T-helper 1 cell treated with Interleukin-12 subunit alpha and Interleukin-12 subunit beta and Interleukin-4 antibody, amounts not matched to agents 30 μg/mL and 1 μg/mL, for 36 hours (primary cell): ENCODE results near the gene FYTTD1.
A peak's percentile ranks its signal among the peaks of the same experiment; 100 is the strongest.
"Not testable (repeated sequence)": the region's sequence is repeated elsewhere in the genome, so short reads cannot be mapped to it uniquely, and the experiment has no call there.

ENCODE experiments used
- H3K27ac Mint-ChIP-seq: one replicate; pipeline ENCODE4 v1.8.0; 2021; ENCODE audit warnings: mild to moderate bottlenecking, mixed read lengths
- H3K27me3 Mint-ChIP-seq: one replicate; pipeline ENCODE4 v1.8.0; 2021; ENCODE audit warnings: low read depth, mixed read lengths
- H3K36me3 Mint-ChIP-seq: one replicate; pipeline ENCODE4 v1.8.0; 2021; ENCODE audit warnings: low read depth, mixed read lengths
- H3K4me1 Mint-ChIP-seq: one replicate; pipeline ENCODE4 v1.8.0; 2021; ENCODE audit warnings: low read depth, mixed read lengths
- H3K4me3 Mint-ChIP-seq: one replicate; pipeline ENCODE4 v1.8.0; 2021; ENCODE audit warnings: mild to moderate bottlenecking, moderate library complexity, mixed read lengths
- H3K9me3 Mint-ChIP-seq: one replicate; pipeline ENCODE4 v1.8.0; 2021; ENCODE audit warnings: mixed read lengths

FYTTD1 gene, protein sequence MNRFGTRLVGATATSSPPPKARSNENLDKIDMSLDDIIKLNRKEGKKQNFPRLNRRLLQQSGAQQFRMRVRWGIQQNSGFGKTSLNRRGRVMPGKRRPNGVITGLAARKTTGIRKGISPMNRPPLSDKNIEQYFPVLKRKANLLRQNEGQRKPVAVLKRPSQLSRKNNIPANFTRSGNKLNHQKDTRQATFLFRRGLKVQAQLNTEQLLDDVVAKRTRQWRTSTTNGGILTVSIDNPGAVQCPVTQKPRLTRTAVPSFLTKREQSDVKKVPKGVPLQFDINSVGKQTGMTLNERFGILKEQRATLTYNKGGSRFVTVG

DNA sequence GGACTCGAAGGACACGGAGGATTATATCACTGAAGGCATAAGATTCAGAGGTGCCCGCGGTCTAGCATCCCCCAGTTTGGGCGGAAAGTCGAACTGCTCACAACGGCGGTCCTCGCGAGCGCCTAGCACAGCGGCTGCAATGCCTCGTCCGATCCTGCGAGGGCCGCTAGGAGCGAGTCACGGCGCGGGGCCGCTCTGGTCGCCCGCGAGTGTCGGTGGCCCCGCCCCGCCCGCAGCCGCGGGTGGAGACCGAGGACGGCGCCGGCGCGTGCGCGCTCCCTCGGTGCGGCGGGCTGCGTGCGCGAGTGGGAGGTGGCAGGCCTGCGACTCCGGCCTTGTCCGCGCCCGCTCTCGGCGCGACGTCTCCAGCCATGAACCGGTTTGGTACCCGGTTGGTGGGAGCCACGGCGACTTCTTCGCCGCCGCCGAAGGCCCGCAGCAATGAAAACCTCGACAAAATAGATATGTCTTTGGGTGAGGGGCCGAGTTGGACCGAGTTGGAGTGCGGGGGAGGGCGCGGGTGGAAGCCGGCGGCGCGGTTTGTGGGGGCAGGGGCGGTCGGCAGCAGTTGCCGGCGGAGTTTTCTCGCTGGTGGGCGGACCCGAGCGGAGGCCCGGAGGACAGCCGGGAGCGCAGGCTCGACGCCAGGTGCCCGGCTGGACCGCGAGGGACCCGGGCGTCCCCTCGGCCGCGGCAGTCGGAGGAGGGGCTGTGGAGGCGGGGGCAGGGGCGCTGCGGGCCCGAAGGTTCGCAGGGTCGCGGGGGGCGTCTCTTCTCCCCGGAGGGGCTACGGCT lies at the start of gene FYTTD1:
Gene FYTTD1 (plus strand): TSS at position 283 of the 795 bp plus-strand sequence. CDS start 89 bp downstream, at position 372.
- Mint-ChIP-seq H3K9me3 (no peaks in the 10 kb centered on the region), H3K27me3 (peaks cover 7% of the 10 kb centered on the region), H3K36me3 (no peaks in the 10 kb centered on the region), H3K27ac (peak within 1 kb of the TSS; percentile 93), H3K4me1 (peaks cover 33% of the 10 kb centered on the region), H3K4me3 (peak within 1 kb of the TSS; percentile 97)

DNA sequence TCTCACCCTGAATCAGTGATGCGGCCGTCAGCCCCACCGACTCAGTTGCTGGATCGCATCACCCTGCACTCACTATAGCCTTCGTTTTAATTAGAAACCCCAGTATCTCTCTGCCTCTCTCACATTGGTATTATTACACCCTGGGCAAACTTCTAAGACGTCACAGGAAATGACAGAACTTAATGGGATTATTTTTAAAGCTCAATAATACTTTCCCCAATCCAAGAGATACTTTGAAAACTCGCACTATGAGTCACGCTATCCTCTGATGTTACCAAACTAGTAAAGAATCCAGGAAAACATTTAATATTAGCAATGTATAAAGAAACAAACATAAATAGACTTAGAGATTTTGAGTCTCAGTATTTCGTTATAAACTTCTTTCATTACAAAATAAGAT lies 49.6 kb upstream of the FYTTD1 start:
- Mint-ChIP-seq H3K36me3 (peaks cover 59% of the 10 kb centered on the region), H3K9me3 (no peaks in the 10 kb centered on the region), H3K4me3 (no peak overlapping the region), H3K4me1 (peaks cover 3% of the 10 kb centered on the region), H3K27me3 (no peaks in the 10 kb centered on the region), H3K27ac (no peak overlapping the region)

DNA sequence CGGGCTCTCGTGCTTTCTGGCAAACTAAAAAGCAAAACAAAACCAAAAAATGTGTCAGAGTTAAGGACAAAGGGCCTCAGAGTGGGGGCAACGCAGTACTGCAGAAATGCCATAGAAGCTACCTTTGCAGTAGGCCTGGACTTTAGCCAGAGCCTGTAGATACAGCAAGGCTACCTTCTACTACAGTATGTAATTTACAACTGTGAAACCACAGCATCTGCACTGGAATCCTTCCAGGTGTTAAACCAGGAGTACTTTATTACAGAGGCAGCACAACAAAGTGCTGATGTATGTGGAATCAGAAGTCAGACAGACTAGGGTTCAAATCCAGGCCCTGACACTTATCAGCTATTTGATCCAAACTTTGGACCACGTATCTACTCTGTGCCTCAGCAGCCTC lies 47.8 kb upstream of the FYTTD1 start:
- H3K27ac Mint-ChIP-seq = no peak overlapping the region
- H3K4me1 Mint-ChIP-seq = peaks cover 3% of the 10 kb centered on the region
- no peaks in the 10 kb centered on the region for H3K9me3 Mint-ChIP-seq
- no peaks in the 10 kb centered on the region for H3K27me3 Mint-ChIP-seq
- peaks cover 50% of the 10 kb centered on the region for H3K36me3 Mint-ChIP-seq
- no peak overlapping the region for H3K4me3 Mint-ChIP-seq

DNA sequence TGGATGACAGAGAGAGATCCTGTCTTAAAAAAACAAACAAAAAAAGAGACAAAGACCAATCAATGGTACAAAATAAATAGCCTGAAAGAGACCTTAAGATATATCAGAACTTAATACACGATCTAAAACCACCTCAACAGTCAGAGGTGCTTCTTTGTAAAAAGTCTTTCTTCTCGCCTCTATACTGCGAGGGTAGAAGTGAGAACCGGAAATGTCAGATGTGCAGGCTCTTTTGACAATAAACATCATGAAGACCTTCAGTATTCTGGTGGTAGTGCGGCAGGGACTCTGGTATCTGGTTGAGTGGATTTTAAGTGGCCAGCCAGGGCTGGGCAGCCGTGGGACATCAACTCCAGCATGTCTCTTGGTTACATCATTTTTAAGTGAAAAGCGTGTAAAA lies 43.0 kb upstream of the FYTTD1 start:
- no peaks in the 10 kb centered on the region for H3K27me3 Mint-ChIP-seq
- H3K4me3 Mint-ChIP-seq = no peak overlapping the region
- H3K9me3 Mint-ChIP-seq = no peaks in the 10 kb centered on the region
- H3K36me3 Mint-ChIP-seq = peaks cover 19% of the 10 kb centered on the region
- H3K4me1 Mint-ChIP-seq = no peaks in the 10 kb centered on the region
- no peak overlapping the region for H3K27ac Mint-ChIP-seq

DNA sequence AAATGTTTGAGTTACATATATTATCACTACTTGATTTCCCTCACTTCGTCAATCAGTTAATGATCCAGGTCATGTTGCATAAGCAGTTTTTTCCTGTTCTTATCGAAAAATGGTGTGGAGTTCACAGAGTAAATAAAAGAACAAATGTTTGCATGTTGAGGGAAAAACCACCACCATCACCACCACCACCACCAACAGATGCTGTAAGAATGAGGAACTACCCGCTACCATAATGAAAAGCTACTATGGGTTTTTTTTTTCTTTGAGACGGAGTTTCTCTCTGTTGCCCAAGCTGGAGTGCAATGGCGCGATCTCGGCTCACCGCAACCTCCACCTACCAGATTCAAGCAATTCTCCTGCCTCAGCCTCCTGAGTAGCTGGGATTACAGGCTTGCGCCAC lies 40.5 kb upstream of the FYTTD1 start:
- Mint-ChIP-seq H3K27ac (no peak overlapping the region), H3K36me3 (peaks cover 19% of the 10 kb centered on the region), H3K9me3 (no peaks in the 10 kb centered on the region), H3K4me3 (no peak overlapping the region), H3K4me1 (peaks cover 15% of the 10 kb centered on the region), H3K27me3 (no peaks in the 10 kb centered on the region)

DNA sequence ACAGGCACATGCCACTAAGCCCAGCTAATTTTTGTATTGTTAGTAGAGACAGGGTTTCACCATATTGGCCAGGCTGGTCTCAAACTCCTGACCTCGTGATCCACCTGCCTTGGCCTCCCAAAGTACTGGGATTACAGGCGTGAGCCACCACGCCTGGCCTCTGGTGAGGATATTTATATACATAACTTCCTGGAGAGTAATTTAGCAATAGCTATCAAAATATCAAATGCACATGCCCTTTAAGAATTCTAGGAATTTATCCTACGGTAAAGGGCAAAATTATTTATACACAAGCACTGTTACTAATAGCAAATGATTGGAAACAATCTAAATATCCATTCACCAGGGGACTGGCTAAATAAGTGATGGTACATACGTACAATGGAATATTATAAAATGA lies 38.7 kb upstream of the FYTTD1 start:
- peak overlapping the region; percentile 8 for H3K27ac Mint-ChIP-seq
- peaks cover 16% of the 10 kb centered on the region for H3K4me1 Mint-ChIP-seq

DNA sequence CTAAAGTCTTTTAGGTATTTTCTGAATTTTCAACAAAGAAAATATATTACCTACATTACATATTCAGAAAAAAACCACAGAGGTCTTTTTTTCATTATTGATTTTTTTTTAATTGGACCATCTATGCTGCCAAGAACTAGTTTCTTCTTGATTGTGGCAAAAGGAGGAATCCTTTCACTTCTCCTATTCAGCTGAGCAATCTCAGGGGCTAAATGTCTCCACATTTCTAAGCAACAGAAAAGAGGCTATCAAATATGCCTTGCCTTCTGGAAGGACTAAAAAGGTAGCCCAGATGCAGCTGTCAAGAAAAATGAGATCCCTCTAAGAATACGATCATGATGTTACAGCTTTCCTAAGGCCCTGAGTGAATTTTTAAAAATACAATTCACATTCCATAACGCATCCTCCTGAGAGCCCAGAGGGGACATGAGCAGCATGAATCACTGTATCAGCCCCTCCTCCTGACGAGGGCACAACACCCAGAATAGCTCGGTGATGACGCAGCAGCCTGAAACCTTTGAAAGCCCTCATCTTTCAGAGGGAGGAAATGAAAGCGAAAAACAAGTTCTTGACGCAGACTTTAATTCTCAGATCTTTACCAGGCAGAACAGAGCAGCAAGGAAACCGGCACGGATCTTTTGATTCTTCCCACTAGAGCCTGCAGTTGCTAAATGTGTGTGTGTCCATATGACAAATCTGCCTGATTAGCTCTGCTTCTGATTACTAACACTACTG lies 37.5 kb upstream of the FYTTD1 start:
- H3K36me3 Mint-ChIP-seq = peaks cover 25% of the 10 kb centered on the region
- no peaks in the 10 kb centered on the region for H3K27me3 Mint-ChIP-seq
- H3K27ac Mint-ChIP-seq = peak overlapping the region; percentile 97
- H3K4me3 Mint-ChIP-seq = peak overlapping the region; percentile 82
- H3K4me1 Mint-ChIP-seq = peaks cover 20% of the 10 kb centered on the region
- H3K9me3 Mint-ChIP-seq = no peaks in the 10 kb centered on the region

More for the DNA sequence above, 38.7 kb upstream of the FYTTD1 start:
- peaks cover 19% of the 10 kb centered on the region for H3K36me3 Mint-ChIP-seq
- H3K27me3 Mint-ChIP-seq, H3K9me3 Mint-ChIP-seq, H3K4me3 Mint-ChIP-seq: not testable (repeated sequence)

DNA sequence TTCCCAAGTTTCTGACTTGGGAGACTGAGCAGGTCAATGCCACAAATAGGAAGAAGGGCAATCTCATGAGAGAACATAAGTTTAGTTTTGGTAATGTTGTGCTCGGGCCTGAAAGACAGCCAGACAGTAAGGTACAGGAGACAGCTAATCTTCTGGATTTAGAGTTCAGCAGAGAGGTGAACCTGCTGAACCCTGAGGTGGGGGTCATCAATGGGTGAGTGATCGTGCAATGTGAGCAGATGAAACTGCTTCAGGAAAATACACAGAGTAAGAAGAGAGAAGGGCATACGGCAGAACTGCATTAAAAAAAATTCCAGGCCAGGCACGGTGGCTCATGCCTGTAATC lies 36.2 kb upstream of the FYTTD1 start:
- Mint-ChIP-seq H3K9me3 (no peaks in the 10 kb centered on the region), H3K4me3 (no peak overlapping the region), H3K27ac (peak overlapping the region; percentile 97), H3K4me1 (peaks cover 20% of the 10 kb centered on the region), H3K36me3 (peaks cover 30% of the 10 kb centered on the region), H3K27me3 (no peaks in the 10 kb centered on the region)

DNA sequence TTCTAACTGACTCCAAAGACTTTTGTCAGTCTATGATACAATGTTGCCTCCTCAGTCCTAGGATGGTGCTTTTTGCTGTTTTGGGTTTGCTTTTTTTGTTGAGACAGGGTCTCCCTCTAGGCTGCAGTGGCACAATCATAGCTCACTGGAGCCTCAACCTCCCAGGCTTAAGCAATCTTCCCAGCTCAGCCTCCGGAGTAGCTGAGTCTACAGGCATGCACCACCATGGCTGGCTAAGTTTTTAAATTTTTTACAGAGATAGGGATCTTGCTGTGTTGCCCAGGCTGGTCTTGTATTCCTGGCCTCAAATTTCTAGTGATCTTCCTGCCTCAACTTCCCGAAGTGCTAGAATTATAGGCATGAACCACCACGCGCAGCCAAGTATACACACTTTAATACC lies 35.4 kb upstream of the FYTTD1 start:
- H3K4me3 Mint-ChIP-seq = no peak overlapping the region
- H3K36me3 Mint-ChIP-seq = peaks cover 27% of the 10 kb centered on the region
- H3K27me3 Mint-ChIP-seq = no peaks in the 10 kb centered on the region
- no peaks in the 10 kb centered on the region for H3K9me3 Mint-ChIP-seq
- H3K27ac Mint-ChIP-seq = peak overlapping the region; percentile 34
- H3K4me1 Mint-ChIP-seq = peaks cover 20% of the 10 kb centered on the region

DNA sequence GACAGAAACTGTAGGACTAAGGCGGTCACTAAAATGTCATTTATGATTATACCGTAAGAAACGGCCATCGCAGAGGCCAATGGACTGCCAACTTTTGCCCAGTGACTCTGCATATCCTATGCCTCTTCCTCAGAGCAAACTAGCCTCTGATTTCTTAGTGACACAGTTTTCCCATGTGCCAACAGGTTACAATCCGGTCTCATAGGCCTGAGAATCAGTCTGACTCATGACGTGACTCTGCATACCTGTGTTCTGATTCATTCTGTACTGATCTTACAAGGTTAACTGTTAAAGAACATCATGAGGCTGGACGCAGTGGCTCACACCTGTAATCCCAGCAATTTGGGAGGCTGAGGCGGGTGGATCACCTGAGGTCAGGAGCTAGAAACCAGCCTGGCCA lies 30.8 kb upstream of the FYTTD1 start:
- H3K27ac Mint-ChIP-seq = no peak overlapping the region
- peaks cover 9% of the 10 kb centered on the region for H3K9me3 Mint-ChIP-seq
- no peaks in the 10 kb centered on the region for H3K27me3 Mint-ChIP-seq
- H3K36me3 Mint-ChIP-seq = peaks cover 36% of the 10 kb centered on the region
- H3K4me3 Mint-ChIP-seq = no peak overlapping the region
- peaks cover 5% of the 10 kb centered on the region for H3K4me1 Mint-ChIP-seq

DNA sequence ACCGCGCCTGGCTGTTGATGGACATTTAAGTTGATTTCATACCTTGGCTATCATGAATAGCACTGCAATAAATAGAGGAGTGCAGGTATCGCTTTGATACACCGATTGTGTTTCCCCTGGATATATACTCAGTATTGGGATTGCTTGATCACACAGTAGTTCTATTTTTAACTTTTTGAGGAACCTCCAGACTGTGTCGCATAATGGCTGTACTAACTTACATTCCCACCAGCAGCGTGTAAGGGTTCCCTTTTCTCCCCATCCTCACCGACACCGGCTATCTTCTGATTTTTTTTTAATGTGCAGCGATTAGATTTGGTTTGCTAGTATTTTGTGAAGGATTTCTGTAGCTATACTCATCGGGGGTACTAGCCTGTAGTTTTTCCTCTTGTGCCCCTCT lies 29.0 kb upstream of the FYTTD1 start:
- peaks cover 33% of the 10 kb centered on the region for H3K36me3 Mint-ChIP-seq
- H3K27me3 Mint-ChIP-seq = no peaks in the 10 kb centered on the region

DNA sequence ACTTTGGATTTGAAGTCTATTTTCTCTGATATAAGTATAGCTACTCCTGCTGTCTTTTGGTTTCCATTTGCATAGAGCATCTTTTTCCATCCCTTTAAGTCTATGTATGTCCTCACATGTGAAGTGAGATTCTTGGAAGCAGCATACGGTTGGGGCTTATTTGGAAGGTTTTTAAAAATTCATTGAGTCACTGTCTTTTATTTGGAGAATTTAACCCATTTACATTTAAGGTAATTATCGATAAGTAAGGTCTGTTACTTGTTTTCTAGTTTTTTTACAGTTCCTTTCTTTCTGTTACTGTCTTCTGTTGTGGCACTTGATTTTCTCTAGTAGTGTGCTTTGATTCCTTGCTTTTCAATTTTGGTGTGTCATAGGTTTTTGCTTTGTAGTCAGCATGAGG lies 26.9 kb upstream of the FYTTD1 start:
- Mint-ChIP-seq H3K9me3 (peaks cover 9% of the 10 kb centered on the region), H3K4me1 (peaks cover 3% of the 10 kb centered on the region), H3K27ac (no peak overlapping the region), H3K27me3 (no peaks in the 10 kb centered on the region), H3K4me3 (no peak overlapping the region), H3K36me3 (peaks cover 28% of the 10 kb centered on the region)

More for the DNA sequence above, 29.0 kb upstream of the FYTTD1 start:
- peaks cover 9% of the 10 kb centered on the region for H3K9me3 Mint-ChIP-seq
- H3K4me3 Mint-ChIP-seq = no peak overlapping the region
- peaks cover 5% of the 10 kb centered on the region for H3K4me1 Mint-ChIP-seq
- H3K27ac Mint-ChIP-seq = no peak overlapping the region

DNA sequence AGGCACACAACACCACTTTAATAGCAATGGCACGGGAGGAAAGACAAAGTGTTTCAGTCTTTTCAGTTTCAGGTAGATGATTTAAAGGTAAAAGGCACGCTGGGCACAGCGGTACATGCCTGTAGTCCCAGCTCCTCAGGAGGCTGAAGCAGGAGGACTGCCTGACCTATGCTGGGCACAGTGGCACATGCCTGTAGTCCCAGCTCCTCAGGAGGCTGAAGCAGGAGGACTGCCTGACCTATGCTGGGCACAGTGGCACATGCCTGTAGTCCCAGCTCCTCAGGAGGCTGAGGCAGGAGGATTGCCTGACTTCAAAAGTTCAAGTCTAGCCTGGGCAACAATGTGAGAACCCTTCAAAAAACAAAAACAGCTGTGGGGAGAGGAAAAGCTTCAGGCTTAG lies 21.8 kb upstream of the FYTTD1 start:
- peaks cover 13% of the 10 kb centered on the region for H3K36me3 Mint-ChIP-seq
- H3K4me3 Mint-ChIP-seq, H3K27ac Mint-ChIP-seq, H3K27me3 Mint-ChIP-seq, H3K9me3 Mint-ChIP-seq: not testable (repeated sequence)
- peaks cover 16% of the 10 kb centered on the region for H3K4me1 Mint-ChIP-seq

DNA sequence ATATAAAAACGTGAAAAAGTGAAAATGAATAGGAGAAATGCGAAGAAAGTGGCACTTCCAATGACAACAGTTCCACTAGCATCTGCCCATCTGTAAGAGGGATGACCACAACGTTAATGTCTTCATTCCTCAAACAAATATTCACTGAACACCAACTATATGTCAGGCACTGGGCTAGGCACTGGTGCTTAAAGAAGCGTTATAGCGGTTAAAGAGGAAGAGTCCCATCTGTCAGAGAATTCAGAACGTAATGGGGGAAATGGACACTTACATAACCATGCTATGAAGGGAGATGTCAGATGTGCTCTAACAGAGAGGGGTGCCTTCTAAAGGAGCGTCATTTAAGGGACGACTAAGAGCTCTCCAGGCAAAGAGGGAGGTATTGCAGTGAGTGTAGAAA lies 21.2 kb upstream of the FYTTD1 start:
- no peaks in the 10 kb centered on the region for H3K27me3 Mint-ChIP-seq
- no peak overlapping the region for H3K27ac Mint-ChIP-seq
- peaks cover 16% of the 10 kb centered on the region for H3K4me1 Mint-ChIP-seq
- no peak overlapping the region for H3K4me3 Mint-ChIP-seq
- peaks cover 9% of the 10 kb centered on the region for H3K36me3 Mint-ChIP-seq
- H3K9me3 Mint-ChIP-seq = no peaks in the 10 kb centered on the region

DNA sequence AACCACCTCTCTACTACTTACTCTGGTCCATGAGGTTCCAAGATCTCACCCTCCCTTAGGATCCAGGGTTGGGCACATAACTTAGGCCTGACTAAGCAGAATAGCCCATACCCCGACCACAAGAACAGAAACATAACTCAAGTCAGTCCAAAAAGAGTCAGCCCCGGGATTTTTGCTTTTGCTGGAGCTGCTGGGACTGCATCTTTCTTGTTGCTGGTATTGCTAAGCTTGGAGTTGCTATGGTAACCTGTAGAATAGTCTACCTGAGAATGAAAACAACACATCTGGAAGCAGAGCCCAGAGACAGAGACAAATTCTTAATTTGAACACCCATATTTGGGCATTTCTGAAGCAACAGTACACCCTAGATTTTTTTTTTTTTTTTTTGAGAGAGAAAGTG lies 19.5 kb upstream of the FYTTD1 start:
- Mint-ChIP-seq H3K27ac (no peak overlapping the region), H3K4me1 (peaks cover 22% of the 10 kb centered on the region), H3K9me3 (no peaks in the 10 kb centered on the region), H3K27me3 (no peaks in the 10 kb centered on the region), H3K4me3 (no peak overlapping the region), H3K36me3 (peaks cover 8% of the 10 kb centered on the region)
